MCF 10A (cell line): ENCODE measurements around the gene PHTF2. TPM values are rescaled to one million over a fixed set of nuclear protein-coding genes. Genes with fewer than 3 reads are reported as not detected.

ENCODE experiments used
- BruUV-seq: library from RNA; stranded (reverse); fragments of 400-500 nt; replicated peaks from 2 replicates; lab custom pipeline; 2021; lab: Mats Ljungman, UMichigan
- CTCF ChIA-PET: fragments of 300-600 bp; sonication (Branson Sonifier 250); formaldehyde crosslinking; extraction: SDS; loops from one replicate; lab custom pipeline; 2021; ENCODE audit warnings: antibody characterized with exemption, inconsistent platforms; lab: Yijun Ruan, JAX
- POLR2A ChIA-PET: fragments of 300-600, 350-650 bp; sonication (Branson Sonifier 250); formaldehyde crosslinking; extraction: SDS; loops from one replicate; lab custom pipeline; 2020; ENCODE audit warnings: antibody characterized with exemption, inconsistent platforms; lab: Yijun Ruan, JAX
- DNase-seq: peaks from one replicate; pipeline ENCODE4 v3.0.0-alpha.2; 2018; ENCODE audit not compliant: unreplicated experiment
- H3K27ac Mint-ChIP-seq: one replicate; pipeline ENCODE4 v1.8.0; 2022; ENCODE audit warnings: mild to moderate bottlenecking, low read depth, mixed read lengths; ENCODE audit not compliant: unreplicated experiment
- H3K27me3 Mint-ChIP-seq: one replicate; pipeline ENCODE4 v1.8.0; 2022; ENCODE audit warnings: mixed read lengths; ENCODE audit not compliant: insufficient read depth, unreplicated experiment
- H3K36me3 Mint-ChIP-seq: one replicate; pipeline ENCODE4 v1.8.0; 2022; ENCODE audit warnings: mild to moderate bottlenecking, moderate library complexity, mixed read lengths; ENCODE audit not compliant: insufficient read depth, unreplicated experiment
- H3K4me1 Mint-ChIP-seq: one replicate; pipeline ENCODE4 v1.8.0; 2022; ENCODE audit warnings: mixed read lengths; ENCODE audit not compliant: insufficient read depth, unreplicated experiment
- H3K4me3 Mint-ChIP-seq: one replicate; pipeline ENCODE4 v1.8.0; 2022; ENCODE audit warnings: mild to moderate bottlenecking, moderate library complexity, mixed read lengths; ENCODE audit not compliant: unreplicated experiment
- H3K9me3 Mint-ChIP-seq: one replicate; pipeline ENCODE4 v1.8.0; 2022; ENCODE audit warnings: mixed read lengths; ENCODE audit not compliant: unreplicated experiment
- intact Hi-C: fragments of 100-400 bp; cut with micrococcal nuclease; formaldehyde crosslinking; loops from 2 replicates; pipeline ENCODE4 v1.14.1; 2022
- total RNA-seq: library from RNA; stranded (reverse); gene quantifications from 2 replicates; pipeline ENCODE4 v1.2.3, GENCODE V29; 2022
- TF ChIP-seq, protein P1 (sequence below): fragments of 200-600 bp; IDR thresholded peaks from one replicate; pipeline ENCODE4 v1.8.0; 2022; ENCODE audit warnings: antibody characterized with exemption, mild to moderate bottlenecking; ENCODE audit not compliant: unreplicated experiment

The PHTF2 gene
- total RNA-seq, 1 experiment from 2014 or later: 16.0 TPM

DNA sequence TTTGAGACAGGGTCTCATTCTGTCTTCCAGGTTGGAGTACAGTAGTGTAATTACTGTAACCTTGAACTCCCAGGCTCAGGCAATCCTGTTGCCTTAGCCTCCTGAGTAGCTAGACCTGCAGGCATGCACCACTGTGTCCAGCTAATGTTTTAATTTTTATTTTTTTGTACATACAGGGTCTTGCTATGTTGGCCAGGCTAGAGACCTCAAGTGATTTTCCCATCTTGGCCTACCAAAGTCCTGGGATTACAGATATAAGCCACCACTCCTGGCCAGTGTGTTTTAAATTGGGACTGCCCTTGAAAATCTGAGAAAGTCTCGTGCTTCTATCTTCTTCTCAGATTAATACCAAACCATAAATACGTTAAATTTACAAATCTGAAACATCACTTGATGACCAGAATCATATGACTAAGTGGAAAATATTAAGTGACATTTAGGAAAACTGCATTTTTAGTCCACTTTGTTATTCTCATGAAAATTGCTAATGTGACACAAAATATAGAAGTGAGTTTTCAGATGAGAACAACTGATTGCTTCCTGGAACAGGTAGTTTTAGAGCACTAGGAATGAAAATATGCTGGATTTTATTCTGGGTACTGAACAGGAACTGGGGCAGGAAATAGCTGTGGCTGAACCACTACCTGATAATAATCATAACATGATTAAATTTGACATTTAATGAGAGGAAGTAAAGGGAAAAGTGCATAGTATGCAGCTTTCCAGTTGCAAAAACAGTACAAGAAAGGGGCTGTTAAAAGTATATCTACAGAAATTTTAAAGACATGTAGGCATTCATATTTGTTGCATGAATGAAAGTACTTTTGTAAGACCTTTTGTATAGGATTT lies 4.2 kb downstream of the PHTF2 start:
- TF ChIP-seq, protein P1, sequence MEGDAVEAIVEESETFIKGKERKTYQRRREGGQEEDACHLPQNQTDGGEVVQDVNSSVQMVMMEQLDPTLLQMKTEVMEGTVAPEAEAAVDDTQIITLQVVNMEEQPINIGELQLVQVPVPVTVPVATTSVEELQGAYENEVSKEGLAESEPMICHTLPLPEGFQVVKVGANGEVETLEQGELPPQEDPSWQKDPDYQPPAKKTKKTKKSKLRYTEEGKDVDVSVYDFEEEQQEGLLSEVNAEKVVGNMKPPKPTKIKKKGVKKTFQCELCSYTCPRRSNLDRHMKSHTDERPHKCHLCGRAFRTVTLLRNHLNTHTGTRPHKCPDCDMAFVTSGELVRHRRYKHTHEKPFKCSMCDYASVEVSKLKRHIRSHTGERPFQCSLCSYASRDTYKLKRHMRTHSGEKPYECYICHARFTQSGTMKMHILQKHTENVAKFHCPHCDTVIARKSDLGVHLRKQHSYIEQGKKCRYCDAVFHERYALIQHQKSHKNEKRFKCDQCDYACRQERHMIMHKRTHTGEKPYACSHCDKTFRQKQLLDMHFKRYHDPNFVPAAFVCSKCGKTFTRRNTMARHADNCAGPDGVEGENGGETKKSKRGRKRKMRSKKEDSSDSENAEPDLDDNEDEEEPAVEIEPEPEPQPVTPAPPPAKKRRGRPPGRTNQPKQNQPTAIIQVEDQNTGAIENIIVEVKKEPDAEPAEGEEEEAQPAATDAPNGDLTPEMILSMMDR: no peak
- Mint-ChIP-seq H3K27me3 (no peaks in the 10 kb centered on the region), H3K36me3 (no peaks in the 10 kb centered on the region), H3K4me3 (no peak overlapping the region), H3K4me1 (peaks cover 8% of the 10 kb centered on the region), H3K27ac (no peak overlapping the region), H3K9me3 (peaks cover 27% of the 10 kb centered on the region)
- intact Hi-C loops: no loop called here
- no peak for DNase-seq
- POLR2A ChIA-PET: interaction anchor here (0.6 to 1.5 kb wide), 3 partner anchors 9 to 101 kb away, joined by 3 to 4 read pairs (median 4); no protein-coding TSS in a partner anchor
- CTCF ChIA-PET: interaction anchor here (0.6 to 2.4 kb wide), 3 partner anchors 41 to 151 kb away, joined by 3 to 9 read pairs (median 4); no protein-coding TSS in a partner anchor
- no TSS peak for BruUV-seq

DNA sequence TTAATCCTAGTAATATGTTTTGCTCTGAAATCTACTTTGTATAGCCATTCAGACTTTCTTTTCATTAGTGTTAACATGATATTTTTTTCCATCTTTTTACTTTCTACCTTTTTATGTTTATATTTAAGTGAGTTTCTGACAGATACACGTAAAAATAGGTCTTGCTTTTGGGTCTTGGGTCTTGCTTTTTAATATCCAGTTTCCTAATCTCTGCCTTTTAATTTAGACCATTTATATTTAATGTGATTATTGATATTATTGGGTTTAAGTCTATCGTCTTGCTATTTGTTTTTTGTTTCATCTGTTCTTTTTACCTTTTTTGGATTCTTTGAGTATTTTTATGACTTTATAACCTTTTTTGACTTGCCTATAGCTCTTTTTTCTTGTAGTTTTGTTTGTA lies 7.9 kb downstream of the PHTF2 start:
- Mint-ChIP-seq H3K4me3 (no peak overlapping the region), H3K27ac (no peak overlapping the region), H3K27me3 (no peaks in the 10 kb centered on the region), H3K9me3 (peaks cover 36% of the 10 kb centered on the region), H3K36me3 (no peaks in the 10 kb centered on the region), H3K4me1 (no peaks in the 10 kb centered on the region)
- no peak for DNase-seq
- no TSS peak for BruUV-seq
- CTCF ChIA-PET: no interaction called here
- intact Hi-C loops: no loop called here
- POLR2A ChIA-PET: no interaction called here
- TF ChIP-seq, protein P1: no peak

DNA sequence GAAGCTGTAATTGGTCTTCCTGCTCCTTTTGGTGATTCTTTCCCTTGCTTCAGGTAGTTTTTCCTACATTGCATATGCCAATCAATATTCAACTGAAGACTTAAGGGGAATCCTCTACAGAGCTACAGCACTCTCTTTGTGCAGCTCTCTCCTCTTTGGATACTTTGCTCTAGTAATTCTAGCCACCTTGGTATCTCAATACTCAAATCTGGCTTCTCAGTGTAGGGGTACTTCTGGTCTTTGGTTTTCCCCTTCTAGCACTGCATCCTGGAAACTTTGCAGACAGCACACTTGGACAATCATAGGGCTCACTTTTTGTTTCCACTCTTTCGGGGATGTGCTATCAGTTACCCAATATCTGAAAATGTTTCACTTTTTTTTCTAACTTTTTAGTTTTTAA lies 9.9 kb downstream of the PHTF2 start:
- DNase-seq: no peak
- Mint-ChIP-seq H3K27ac (no peak overlapping the region), H3K9me3 (peaks cover 36% of the 10 kb centered on the region), H3K27me3 (no peaks in the 10 kb centered on the region), H3K4me1 (no peaks in the 10 kb centered on the region), H3K36me3 (no peaks in the 10 kb centered on the region), H3K4me3 (no peak overlapping the region)
- POLR2A ChIA-PET: interaction anchor here (0.6 kb wide), 1 partner anchor 119 kb away, joined by 4 read pairs; no protein-coding TSS in a partner anchor
- CTCF ChIA-PET: no interaction called here
- no TSS peak for BruUV-seq
- TF ChIP-seq, protein P1: no peak
- intact Hi-C loops: no loop called here

DNA sequence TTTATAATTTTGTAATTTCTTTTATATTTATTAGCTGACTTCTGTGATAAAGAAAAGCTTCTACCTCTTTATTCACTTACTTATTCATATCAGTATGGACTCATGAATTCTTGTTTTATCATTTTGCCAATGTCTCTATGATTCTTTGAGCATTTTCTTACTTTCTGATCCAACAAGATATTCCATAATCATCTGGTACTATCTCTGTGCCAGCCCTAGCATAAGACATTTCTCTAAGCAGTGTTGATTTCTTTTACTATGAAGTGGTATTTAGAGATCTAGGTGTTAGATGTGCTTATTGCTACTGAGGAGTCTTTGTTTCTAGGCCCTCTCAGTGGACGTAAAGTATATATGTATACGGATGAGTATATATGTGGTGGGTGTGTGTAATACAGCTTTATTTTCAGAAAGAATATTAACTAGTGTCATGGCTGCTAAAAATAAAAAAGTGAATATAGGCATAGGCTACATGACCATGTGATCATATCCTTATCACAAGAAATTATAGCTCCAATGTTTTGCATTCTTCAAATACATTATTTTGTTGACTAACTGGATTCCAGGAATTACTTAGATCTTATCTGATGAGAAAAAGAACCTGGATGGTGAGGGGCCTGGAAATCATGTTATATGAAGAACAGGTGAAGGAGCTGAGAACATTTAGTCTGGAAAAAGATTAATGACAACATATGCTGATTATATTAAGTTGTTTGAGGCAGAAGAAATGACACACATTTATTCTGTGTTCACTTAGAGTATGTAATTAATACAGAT lies 13.1 kb downstream of the PHTF2 start:
- no TSS peak for BruUV-seq
- H3K4me3 Mint-ChIP-seq: no peak overlapping the region
- no peaks in the 10 kb centered on the region for H3K4me1 Mint-ChIP-seq
- intact Hi-C loops: no loop called here
- H3K27ac Mint-ChIP-seq: peak overlapping the region; percentile 35
- H3K36me3 Mint-ChIP-seq: no peaks in the 10 kb centered on the region
- TF ChIP-seq, protein P1: no peak
- H3K9me3 Mint-ChIP-seq: peaks cover 23% of the 10 kb centered on the region
- no peak for DNase-seq
- no peaks in the 10 kb centered on the region for H3K27me3 Mint-ChIP-seq
- CTCF ChIA-PET: interaction anchor here (0.6 to 3.6 kb wide), 5 partner anchors 13 to 330 kb away, joined by 3 to 16 read pairs (median 3); partner anchors contain the start of genes PHTF2 and TMEM60
- POLR2A ChIA-PET: interaction anchor here (1.6 to 2.4 kb wide), 3 partner anchors 10 to 13 kb away, joined by 4 to 9 read pairs (median 4); partner anchors contain the start of genes PHTF2 and TMEM60
